ENCODE measurements around the gene RNU6-1.

GRCh38 chr15:67831363-67831762 is 8.5 kb downstream of the RNU6-1 start:
- TF ChIP-seq EZH2phosphoT487 (IDR thresholded peaks at IDR 0.05; ENCODE audit: borderline replicate concordance) (no peak), ZBTB33 (IDR thresholded peaks at IDR 0.05; ENCODE audit: extremely low read depth, insufficient replicate concordance, low read length) (no peak), POLR2A (IDR thresholded peaks at IDR 0.05; ENCODE audit: borderline replicate concordance, extremely low read depth, insufficient read depth, insufficient read length) (no peak), POLR2AphosphoS5 (IDR thresholded peaks at IDR 0.05; ENCODE audit: low read depth, low read length) (no peak), CTCF (IDR thresholded peaks at IDR 0.05 in 2 of 3, conservative IDR thresholded peaks at IDR 0.05 in 1 of 3; ENCODE audit: borderline replicate concordance in 1 of 3, insufficient read depth in 1 of 3, low read depth in 2 of 3, low read length in 2 of 3) (no peak), EZH2 (IDR thresholded peaks at IDR 0.05) (no peak), ZNF274 (IDR thresholded peaks at IDR 0.05; ENCODE audit: low read depth, low read length) (no peak), RAD21 (IDR thresholded peaks at IDR 0.05; ENCODE audit: low read depth) (no peak), ZFX (IDR thresholded peaks at IDR 0.05) (no peak), CEBPB (IDR thresholded peaks at IDR 0.05; ENCODE audit: low read depth) (no peak), REST (IDR thresholded peaks at IDR 0.05; ENCODE audit: low read depth) (no peak)

Measured in HCT116 (cell line).